Ovary (tissue), 9 donors: ENCODE data around the gene MSL3. TPM values are rescaled to one million over a fixed set of nuclear protein-coding genes. Genes with fewer than 3 reads are reported as not detected.
A peak's percentile ranks its signal among the peaks of the same experiment; 100 is the strongest.

Experiments used
- DNase-seq, 5 donors: peaks; one replicate each; pipeline ENCODE4 v3.0.0-alpha.2; 2019 to 2020
- H3K27ac ChIP-seq, 2 donors: fragments of 200-600 bp; one replicate each; pipeline versions ENCODE4 v1.5.1 to v1.8.0; 2019 to 2022
- H3K27me3 ChIP-seq: fragments of 200-600 bp; one replicate; pipeline ENCODE4 v1.8.0; 2022
- H3K36me3 ChIP-seq: fragments of 200-600 bp; sonication (generic); one replicate; pipeline ENCODE4 v1.5.1; 2019
- H3K4me1 ChIP-seq: one replicate; pipeline ENCODE4 v1.8.1; 2013; ENCODE audit warnings: mild to moderate bottlenecking, moderate library complexity; ENCODE audit not compliant: insufficient read depth
- H3K4me3 ChIP-seq: fragments of 200-600 bp; sonication (generic); one replicate; pipeline ENCODE4 v1.5.1; 2017
- H3K9me3 ChIP-seq, 2 donors: fragments of 200-600 bp in 1 of 2; sonication (generic) in 1 of 2; one replicate each; pipeline versions ENCODE4 v1.5.1 to v1.8.1; 2013 to 2019; ENCODE audit warnings: mild to moderate bottlenecking in 1 of 2, moderate library complexity in 1 of 2
- EP300 ChIP-seq: sonication (generic); formaldehyde crosslinking; IDR thresholded peaks from one replicate; pipeline ENCODE4 v1.6.1; 2017; ENCODE audit warnings: antibody characterized with exemption
- POLR2A ChIP-seq: fragments of 450-650 bp; IDR thresholded peaks from one replicate; pipeline ENCODE4 v1.6.1; 2017; ENCODE audit warnings: antibody characterized with exemption, mild to moderate bottlenecking, moderate library complexity
- WGBS, 3 donors: extraction: QIAGEN DNeasy Blood & Tissue Kit in 1 of 3; methylation state at CpG; one replicate each; pipeline versions ENCODE4 v1.1.5 to v1.1.7; 2013 to 2017; 5-methylcytosine and 5-hydroxymethylcytosine counted together
- intact Hi-C, 4 donors: fragments of 100-400 bp; cut with DNase I; formaldehyde crosslinking; loops; one replicate each; pipeline versions ENCODE4 v1.11.0 to v1.15.1; 2022 to 2023
- polyA plus RNA-seq, 2 donors: library from polyadenylated mRNA; stranded (reverse); fragments of 200-250 nt in 1 of 2; fragments of 350-450 nt in 1 of 2; fragmentation: Illumina TruSeq in 1 of 2; extraction: RNeasy Lipid Tissue Mini Kit (QIAGEN cat#74804) in 1 of 2; gene quantifications; one replicate each; pipeline ENCODE4 v1.2.3, GENCODE V29; 2013 to 2014
- total RNA-seq, 7 donors: library from RNA; depleted of rRNA in 2 of 7; stranded (reverse); fragments of >200 nt in 2 of 7; fragmentation: NEBNext Ultra II Directional in 3 of 7; extraction: Animal tissue kit (Norgen Biotek cat#: 25700) in 3 of 7; gene quantifications; one replicate each; pipeline versions ENCODE4 v1.1.0 to v1.2.4, GENCODE V29; 2016 to 2023
- TF ChIP-seq, protein P1 (sequence below), 3 donors: fragments of 450-650 bp in 2 of 3; fragments of 200-600 bp in 1 of 3; IDR thresholded peaks; one replicate each; pipeline versions ENCODE4 v1.5.1 to v1.8.0; 2016 to 2022; ENCODE audit warnings: antibody characterized with exemption in 3 of 3, mild to moderate bottlenecking in 1 of 3
- donor health status: DM: no; HTN: no; CAD: no; lungs with moderate emphysema.
- donor health status: DM: no; HTN: no; CAD: no.
- donor health status: Bipolar disorder and iron deficiency.
- donor health status: DM: yes; HTN: yes; CAD: no.
- donor health status: DM: no; HTN: no; CAD: no.
- donor health status: DM: yes; HTN: yes; CAD: no.

Gene MSL3
- total and polyA plus RNA-seq, 9 donors = 12.3 to 33.5 (median 16.2) TPM

GRCh38 chrX:11759461-11760311 is 1.6 kb downstream of the MSL3 start:
- no peak overlapping the region for H3K27ac ChIP-seq
- intact Hi-C loops = loop anchor here in 2 of 4 donors (5.0 kb wide), 1 partner anchor 227 kb away; no protein-coding TSS in a partner anchor
- no peak for TF ChIP-seq POLR2A
- TF ChIP-seq, protein P1, sequence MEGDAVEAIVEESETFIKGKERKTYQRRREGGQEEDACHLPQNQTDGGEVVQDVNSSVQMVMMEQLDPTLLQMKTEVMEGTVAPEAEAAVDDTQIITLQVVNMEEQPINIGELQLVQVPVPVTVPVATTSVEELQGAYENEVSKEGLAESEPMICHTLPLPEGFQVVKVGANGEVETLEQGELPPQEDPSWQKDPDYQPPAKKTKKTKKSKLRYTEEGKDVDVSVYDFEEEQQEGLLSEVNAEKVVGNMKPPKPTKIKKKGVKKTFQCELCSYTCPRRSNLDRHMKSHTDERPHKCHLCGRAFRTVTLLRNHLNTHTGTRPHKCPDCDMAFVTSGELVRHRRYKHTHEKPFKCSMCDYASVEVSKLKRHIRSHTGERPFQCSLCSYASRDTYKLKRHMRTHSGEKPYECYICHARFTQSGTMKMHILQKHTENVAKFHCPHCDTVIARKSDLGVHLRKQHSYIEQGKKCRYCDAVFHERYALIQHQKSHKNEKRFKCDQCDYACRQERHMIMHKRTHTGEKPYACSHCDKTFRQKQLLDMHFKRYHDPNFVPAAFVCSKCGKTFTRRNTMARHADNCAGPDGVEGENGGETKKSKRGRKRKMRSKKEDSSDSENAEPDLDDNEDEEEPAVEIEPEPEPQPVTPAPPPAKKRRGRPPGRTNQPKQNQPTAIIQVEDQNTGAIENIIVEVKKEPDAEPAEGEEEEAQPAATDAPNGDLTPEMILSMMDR (IDR thresholded peaks at IDR 0.05) = no peak
- no peak for TF ChIP-seq EP300

GRCh38 chrX:11760958-11761357 is 2.9 kb downstream of the MSL3 start:
- no peaks in the 10 kb centered on the region for H3K36me3 ChIP-seq
- H3K4me3 ChIP-seq = no peak overlapping the region
- no peak for DNase-seq
- H3K4me1 ChIP-seq = no peaks in the 10 kb centered on the region
- TF ChIP-seq, protein P1 (IDR thresholded peaks at IDR 0.05) = no peak
- TF ChIP-seq EP300 (no peak), POLR2A (no peak)
- no peak overlapping the region for H3K27ac ChIP-seq
- intact Hi-C loops = no loop called here
- WGBS, 3 donors = 62 to 70% (median 63%) methylated on average over 3 of the region's 3 CpGs
- H3K27me3 ChIP-seq = no peaks in the 10 kb centered on the region
- H3K9me3 ChIP-seq = no peaks in the 10 kb centered on the region

More at GRCh38 chrX:11759461-11760311, 1.6 kb downstream of the MSL3 start:
- peak; percentile 69 to 84 (median 76) for DNase-seq
- Histone ChIP-seq H3K4me1 (no peaks in the 10 kb centered on the region), H3K9me3 (no peaks in the 10 kb centered on the region), H3K4me3 (peak overlapping the region; percentile 52), H3K36me3 (no peaks in the 10 kb centered on the region), H3K27me3 (no peaks in the 10 kb centered on the region)
- 24 to 31% (median 24%) methylated on average over 13 of the region's 13 CpGs for WGBS, 3 donors

DNA sequence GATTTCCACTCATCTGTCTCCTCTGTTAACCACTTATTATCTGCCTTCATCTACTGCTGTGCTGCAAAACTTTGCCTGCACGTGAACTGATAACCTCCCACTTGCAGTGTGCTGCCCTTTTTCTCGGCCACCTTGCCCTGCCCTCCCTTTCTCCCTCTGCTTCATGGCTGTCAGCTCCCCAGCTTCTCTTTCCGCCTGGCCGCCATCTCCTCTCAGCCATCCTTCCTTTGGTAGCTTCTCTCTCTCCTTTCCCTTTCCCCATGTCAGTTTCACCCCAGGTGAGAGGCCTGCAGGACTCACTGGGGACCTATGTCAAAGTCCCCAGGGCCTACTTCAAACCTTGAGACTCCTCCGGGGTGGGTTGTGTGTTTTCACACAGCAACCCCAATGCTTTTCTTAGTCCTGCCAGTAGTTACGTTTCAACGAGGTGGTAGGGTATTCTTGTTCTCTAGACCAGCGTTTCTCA is 6.6 kb downstream of the MSL3 start:
- intact Hi-C loops = no loop called here
- TF ChIP-seq, protein P1 (IDR thresholded peaks at IDR 0.05) = no peak
- no peak for TF ChIP-seq POLR2A
- no peak for TF ChIP-seq EP300
- Histone ChIP-seq H3K4me1 (no peaks in the 10 kb centered on the region), H3K4me3 (no peak overlapping the region), H3K9me3 (no peaks in the 10 kb centered on the region), H3K27me3 (no peaks in the 10 kb centered on the region), H3K36me3 (no peaks in the 10 kb centered on the region), H3K27ac (no peak overlapping the region)
- DNase-seq = no peak
- WGBS, 3 donors = 70 to 73% (median 71%) methylated on average over 8 of the region's 8 CpGs

DNA sequence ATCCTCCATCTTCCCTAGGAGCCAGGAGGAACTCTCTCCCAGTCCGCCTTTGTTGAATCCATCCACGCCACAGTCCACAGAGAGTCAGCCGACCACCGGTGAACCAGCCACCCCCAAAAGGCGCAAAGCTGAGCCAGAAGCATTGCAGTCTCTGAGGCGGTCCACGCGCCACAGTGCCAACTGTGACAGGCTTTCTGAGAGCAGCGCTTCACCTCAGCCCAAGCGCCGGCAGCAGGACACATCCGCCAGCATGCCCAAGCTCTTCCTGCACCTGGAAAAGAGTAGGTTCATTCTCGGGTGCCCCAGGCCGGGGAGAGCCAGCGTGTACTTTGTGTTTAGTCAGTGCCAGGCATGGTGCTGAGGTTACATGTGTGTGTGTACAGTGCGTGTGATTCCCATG is 7.4 kb downstream of the MSL3 start:
- Histone ChIP-seq H3K36me3 (no peaks in the 10 kb centered on the region), H3K4me1 (no peaks in the 10 kb centered on the region), H3K9me3 (no peaks in the 10 kb centered on the region), H3K27me3 (no peaks in the 10 kb centered on the region), H3K4me3 (no peak overlapping the region), H3K27ac (no peak overlapping the region)
- TF ChIP-seq, protein P1 (IDR thresholded peaks at IDR 0.05) = no peak
- no peak for TF ChIP-seq POLR2A
- TF ChIP-seq EP300 = no peak
- DNase-seq = no peak
- intact Hi-C loops = no loop called here
- 88 to 92% (median 89%) methylated on average over 16 of the region's 16 CpGs for WGBS, 3 donors
